Subcutaneous adipose tissue (tissue), 4 donors: ENCODE measurements around the gene SCG2. TPM values are rescaled to one million over a fixed set of nuclear protein-coding genes. Genes with fewer than 3 reads are reported as not detected.

Source experiments
- CTCF ChIP-seq: fragments of 450-650 bp; IDR thresholded peaks from one replicate; pipeline ENCODE4 v1.5.1; 2016; ENCODE audit warnings: low read depth, mild to moderate bottlenecking, control low read depth, antibody characterized with exemption, moderate library complexity
- total RNA-seq, 4 donors: library from RNA; depleted of rRNA; stranded (reverse); fragments of >200 nt; gene quantifications; one replicate each; pipeline ENCODE4 v1.1.0, GENCODE V29; 2016

The SCG2 gene
- total RNA-seq, 4 donors from 2014 or later: 0.17 to 3.1 TPM; not detected in 2

GRCh38 chr2:223578846-223579245 is 23.3 kb downstream of the SCG2 start:
- TF ChIP-seq CTCF: no peak

- no peak for TF ChIP-seq CTCF
Observed at GRCh38 chr2:223576873-223577272, 25.3 kb downstream of the SCG2 start.

GRCh38 chr2:223570784-223571183 is 31.4 kb downstream of the SCG2 start:
- no peak for TF ChIP-seq CTCF

GRCh38 chr2:223566396-223566795 is 35.8 kb downstream of the SCG2 start:
- no peak for TF ChIP-seq CTCF

GRCh38 chr2:223563462-223563861 is 38.7 kb downstream of the SCG2 start:
- TF ChIP-seq CTCF: no peak

GRCh38 chr2:223562078-223562477 is 40.1 kb downstream of the SCG2 start:
- TF ChIP-seq CTCF: no peak

GRCh38 chr2:223560749-223561435 is 41.3 kb downstream of the SCG2 start:
- TF ChIP-seq CTCF: no peak
